HepG2 (cell line): Measurements from ENCODE around the gene USP17L29. TPM values are rescaled to one million over a fixed set of nuclear protein-coding genes. Genes with fewer than 3 reads are reported as not detected.
"Not testable (repeated sequence)": the region's sequence is repeated elsewhere in the genome, so short reads cannot be mapped to it uniquely, and the experiment has no call there.

ENCODE experiments used
- ATAC-seq: fragments of 200-7000 bp; cut with Tn5 transposase; 3 replicates; pipeline ENCODE4 v1.9.1; 2020; ENCODE audit warnings: mild to moderate bottlenecking, moderate library complexity
- Bru-seq: library from RNA; stranded (reverse); fragments of 400-500 nt; gene quantifications from one replicate; lab custom pipeline; 2021; lab: Mats Ljungman, UMichigan
- BruChase-seq, 2 experiments: library from RNA; stranded (reverse); fragments of 400-500 nt; gene quantifications; one replicate each; lab custom pipeline; 2021; lab: Mats Ljungman, UMichigan
- BruUV-seq: library from RNA; stranded (reverse); fragments of 400-500 nt; replicated peaks from 2 replicates; lab custom pipeline; 2021; lab: Mats Ljungman, UMichigan
- CTCF ChIA-PET: fragments of 300-600 bp; formaldehyde crosslinking; extraction: SDS; loops from one replicate; lab custom pipeline; 2021; ENCODE audit warnings: low total read pairs, inconsistent platforms, low intra/inter-chr PET ratio; lab: Yijun Ruan, JAX
- POLR2A ChIA-PET: fragments of 350-600 bp; sonication (Branson Sonifier 250); formaldehyde crosslinking; loops from one replicate; lab custom pipeline; 2020; ENCODE audit warnings: antibody characterized with exemption, inconsistent platforms; lab: Yijun Ruan, JAX
- DNase-seq: peaks from one replicate; pipeline ENCODE4 v3.0.0-alpha.2; 2015; ENCODE audit warnings: low spot score
- FAIRE-seq: peaks from 3 replicates; lab custom pipeline; 2011; peaks lifted over from hg19 to GRCh38; lab: Jason Lieb, UNC
- H2AFZ ChIP-seq: one replicate; pipeline ENCODE4 v1.6.1; 2011; ENCODE audit warnings: low read length, inconsistent platforms
- H3K27ac ChIP-seq: fragments of 300-600 bp; 3 replicates; pipeline ENCODE4 v1.8.0; 2011; ENCODE audit warnings: mixed run types, mild to moderate bottlenecking, mixed read lengths, low read length, inconsistent platforms; ENCODE audit not compliant: insufficient read depth; ENCODE audit errors: extremely low read length
- H3K27me3 ChIP-seq, 2 experiments: fragments of 200-600 bp in 1 of 2; 2 replicates in 1 of 2; 3 replicates in 1 of 2; pipeline versions ENCODE4 v1.6.0 to v1.8.0; 2011; ENCODE audit warnings: low read length in 2 of 2, mild to moderate bottlenecking in 2 of 2, moderate library complexity in 2 of 2, inconsistent platforms in 1 of 2; ENCODE audit not compliant: insufficient read depth in 2 of 2, control insufficient read depth in 1 of 2
- H3K36me3 ChIP-seq, 2 experiments: fragments of 200-600 bp in 1 of 2; replicated peaks in 1 of 2; 2 replicates in 1 of 2; 3 replicates in 1 of 2; pipeline versions ENCODE4 v1.5.1 to v1.8.0; 2011; ENCODE audit warnings: low read length in 2 of 2, inconsistent platforms in 1 of 2; ENCODE audit not compliant: insufficient read depth in 2 of 2, control insufficient read depth in 1 of 2
- H3K4me1 ChIP-seq: 2 replicates; pipeline ENCODE4 v1.5.1; 2012; ENCODE audit warnings: low read length, inconsistent platforms; ENCODE audit not compliant: insufficient read depth
- H3K4me2 ChIP-seq: 2 replicates; pipeline ENCODE4 v1.6.0; 2011; ENCODE audit warnings: low read depth, low read length, inconsistent platforms
- H3K4me3 ChIP-seq, 3 experiments: fragments of 200-600 bp in 1 of 3; sonication (generic), shearing (Covaris generic) in 1 of 3; replicated peaks in 1 of 3; 2 replicates each; pipeline ENCODE4 v1.5.1; 2011 to 2016; ENCODE audit warnings: low read length in 3 of 3, inconsistent platforms in 2 of 3, low read depth in 2 of 3, mild to moderate bottlenecking in 2 of 3, control low read depth in 1 of 3, mixed read lengths in 1 of 3; ENCODE audit not compliant: insufficient read depth in 1 of 3
- H3K79me2 ChIP-seq: one replicate; pipeline ENCODE4 v1.6.1; 2011; ENCODE audit warnings: low read length, inconsistent platforms; ENCODE audit not compliant: insufficient read depth
- H3K9ac ChIP-seq: 2 replicates; pipeline ENCODE4 v1.6.0; 2011; ENCODE audit warnings: mild to moderate bottlenecking, low read depth, low read length, inconsistent platforms; ENCODE audit not compliant: insufficient read depth
- H3K9me3 ChIP-seq: 2 replicates; pipeline ENCODE4 v1.5.1; 2012; ENCODE audit warnings: mild to moderate bottlenecking, low read length
- H4K20me1 ChIP-seq: 2 replicates; pipeline ENCODE4 v1.6.0; 2011; ENCODE audit warnings: inconsistent platforms, mild to moderate bottlenecking, low read length, moderate library complexity; ENCODE audit not compliant: insufficient read depth
- WGBS: methylation state at CpG from one replicate; pipeline ENCODE4 v1.1.6; 2017; ENCODE audit warnings: low lambda C conversion rate; 5-methylcytosine and 5-hydroxymethylcytosine counted together
- in situ Hi-C: cut with HindIII; loops from 2 replicates; pipeline ENCODE4 v1.10.0; 2017; ENCODE audit warnings: low pct_unique_long_range_greater_than_20kb; ENCODE audit not compliant: extremely low pct_ligation_motif_present
- intact Hi-C: fragments of 100-400 bp; cut with micrococcal nuclease; formaldehyde crosslinking; loops from one replicate; pipeline ENCODE4 v1.10.0; 2022; ENCODE audit not compliant: unreplicated experiment
- long read RNA-seq, 2 experiments: library from RNA in 1 of 2; library from polyadenylated mRNA in 1 of 2; stranded (forward) in 1 of 2; unstranded in 1 of 2; transcript quantifications; one replicate each; pipeline ENCODE4 v2.0.0, GENCODE V29; 2019 to 2022
- polyA minus RNA-seq, 3 experiments: library from RNA; depleted of rRNA, polyadenylated mRNA; stranded (reverse); fragments of >200 nt; gene quantifications; 2 replicates each; pipeline ENCODE4 v1.2.3, GENCODE V29; 2011; ENCODE audit warnings: low replicate concordance in 1 of 3
- polyA plus RNA-seq, 8 experiments: library from polyadenylated mRNA; depleted of rRNA in 3 of 8; stranded (reverse) in 7 of 8; unstranded in 1 of 8; fragments of >200 nt; fragmentation: Illumina TruSeq in 4 of 8; extraction: Trizol in 4 of 8; gene quantifications; 2 replicates each; pipeline versions ENCODE4 v1.2.1 to v1.2.3, GENCODE V29; 2011 to 2016; ENCODE audit warnings: low read depth in 4 of 8, missing spikeins in 1 of 8, mixed read lengths in 1 of 8; ENCODE audit not compliant: insufficient read depth in 1 of 8
- total RNA-seq, 5 experiments: library from RNA; depleted of rRNA; stranded (reverse); fragments of >200 nt; fragmentation: Illumina TruSeq; extraction: Trizol; gene quantifications; 2 replicates each; pipeline ENCODE4 v1.2.3, GENCODE V29; 2016; ENCODE audit warnings: low read depth in 1 of 5

Gene USP17L29, protein sequence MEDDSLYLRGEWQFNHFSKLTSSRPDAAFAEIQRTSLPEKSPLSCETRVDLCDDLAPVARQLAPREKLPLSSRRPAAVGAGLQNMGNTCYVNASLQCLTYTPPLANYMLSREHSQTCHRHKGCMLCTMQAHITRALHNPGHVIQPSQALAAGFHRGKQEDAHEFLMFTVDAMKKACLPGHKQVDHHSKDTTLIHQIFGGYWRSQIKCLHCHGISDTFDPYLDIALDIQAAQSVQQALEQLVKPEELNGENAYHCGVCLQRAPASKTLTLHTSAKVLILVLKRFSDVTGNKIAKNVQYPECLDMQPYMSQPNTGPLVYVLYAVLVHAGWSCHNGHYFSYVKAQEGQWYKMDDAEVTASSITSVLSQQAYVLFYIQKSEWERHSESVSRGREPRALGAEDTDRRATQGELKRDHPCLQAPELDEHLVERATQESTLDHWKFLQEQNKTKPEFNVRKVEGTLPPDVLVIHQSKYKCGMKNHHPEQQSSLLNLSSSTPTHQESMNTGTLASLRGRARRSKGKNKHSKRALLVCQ
- total RNA-seq (2016; rRNA removed; fragmentation: Illumina TruSeq; extraction: Trizol), result not detected in 2 replicates
- not detected in 2 replicates for total RNA-seq (2016; cell fraction: cytosol; rRNA removed; fragmentation: Illumina TruSeq; extraction: Trizol; ENCODE audit: low read depth)
- total RNA-seq (2016; cell fraction: insoluble cytoplasmic fraction; rRNA removed; fragmentation: Illumina TruSeq; extraction: Trizol), result not detected in 2 replicates
- not detected in 2 replicates for total RNA-seq (2016; cell fraction: membrane; rRNA removed; fragmentation: Illumina TruSeq; extraction: Trizol)
- total RNA-seq (2016; cell fraction: nucleus; rRNA removed; fragmentation: Illumina TruSeq; extraction: Trizol), result not detected in 2 replicates
- polyA plus RNA-seq (2011; rRNA removed), result not detected in 2 replicates
- not detected in 2 replicates for polyA plus RNA-seq (2011; cell fraction: cytosol; rRNA removed)
- polyA plus RNA-seq (2011; cell fraction: nucleus; rRNA removed), result not detected in 2 replicates
- not detected in 2 replicates for polyA plus RNA-seq (2012)
- not detected in 2 replicates for polyA plus RNA-seq (2016; cell fraction: cytosol; fragmentation: Illumina TruSeq; extraction: Trizol; ENCODE audit: low read depth)
- not detected in 2 replicates for polyA plus RNA-seq (2016; cell fraction: insoluble cytoplasmic fraction; fragmentation: Illumina TruSeq; extraction: Trizol; ENCODE audit: low read depth)
- polyA plus RNA-seq (2016; cell fraction: membrane; fragmentation: Illumina TruSeq; extraction: Trizol; ENCODE audit: low read depth), result not detected in 2 replicates
- not detected in 2 replicates for polyA plus RNA-seq (2016; cell fraction: nucleus; fragmentation: Illumina TruSeq; extraction: Trizol; ENCODE audit: insufficient read depth, low read depth)
- not detected in 2 replicates for polyA minus RNA-seq (2011; rRNA and poly(A)+ RNA removed; ENCODE audit: low replicate concordance)
- not detected in 2 replicates for polyA minus RNA-seq (2011; cell fraction: cytosol; rRNA and poly(A)+ RNA removed)
- not detected in 2 replicates for polyA minus RNA-seq (2011; cell fraction: nucleus; rRNA and poly(A)+ RNA removed)
- Bru-seq, nascent RNA, result not detected
- BruChase-seq, experiment 1, labeled RNA remaining after a 6-hour chase, result not detected
- BruChase-seq, experiment 2, labeled RNA remaining after a 2-hour chase, result not detected
- long read RNA-seq, experiment 1, result 0 reads
- long read RNA-seq, experiment 2, result 0 reads

- intact Hi-C loops, H2AFZ ChIP-seq, DNase-seq, POLR2A ChIA-PET, in situ Hi-C loops, CTCF ChIA-PET, FAIRE-seq, H3K27ac ChIP-seq, H3K4me3 ChIP-seq, BruUV-seq, H3K27me3 ChIP-seq, H3K79me2 ChIP-seq, H3K36me3 ChIP-seq, H3K4me2 ChIP-seq, ATAC-seq, H3K9ac ChIP-seq, H4K20me1 ChIP-seq, H3K4me1 ChIP-seq, H3K9me3 ChIP-seq: not testable (repeated sequence)
- no CpG with 5 or more reads among the region's 15 CpGs for WGBS
These were observed at the start of gene USP17L29 for GRCh38 chr4:9353338-9353737. USP17L29 (plus strand) TSS chr4:9353638; CDS start chr4:9353638, 0 bp downstream.

DNA sequence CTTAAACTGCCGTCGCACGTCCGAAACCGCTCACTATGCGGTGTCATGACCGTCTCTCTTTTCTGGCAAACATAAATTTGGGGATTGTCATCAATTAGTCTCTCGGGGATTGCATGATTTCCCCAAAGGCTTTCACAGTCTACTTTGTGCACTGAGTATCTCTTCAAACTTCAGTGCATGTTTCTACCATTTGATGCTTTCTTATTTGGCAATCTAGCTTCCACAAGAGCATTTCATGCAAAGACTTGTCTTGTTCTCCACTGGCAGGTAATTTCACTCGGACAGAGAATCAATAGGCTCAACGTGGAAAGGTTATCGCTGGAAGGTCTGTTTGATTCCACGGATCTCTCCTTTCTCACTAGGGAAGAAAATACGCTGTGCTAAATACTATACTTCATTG, 29.2 kb upstream of the USP17L29 start:
- intact Hi-C loops, result not testable (repeated sequence)

DNA sequence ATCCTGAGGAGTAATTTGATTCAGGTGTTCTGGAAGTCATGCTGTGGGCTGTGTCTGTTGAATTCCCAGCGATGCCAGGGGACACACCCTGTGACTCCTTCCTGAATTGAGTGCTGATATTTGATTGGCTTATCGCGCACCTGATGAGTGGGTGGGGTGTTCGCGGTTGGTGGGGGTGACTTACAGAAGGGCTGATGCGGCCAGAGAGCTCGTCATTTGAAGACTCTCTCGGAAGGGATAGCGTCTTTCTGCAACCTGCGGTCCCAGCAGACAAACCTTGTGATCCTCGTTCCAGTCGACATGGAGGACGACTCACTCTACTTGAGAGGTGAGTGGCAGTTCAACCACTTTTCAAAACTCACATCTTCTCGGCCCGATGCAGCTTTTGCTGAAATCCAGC, 28.6 kb upstream of the USP17L29 start, which contains the start of gene USP17L24:
Gene USP17L24 (plus strand): TSS at position 301 of the 400 bp plus-strand sequence. CDS start 0 bp downstream, at position 301.
- H3K9me3 ChIP-seq, H3K9ac ChIP-seq, in situ Hi-C loops, POLR2A ChIA-PET, FAIRE-seq, H3K27me3 ChIP-seq, H3K36me3 ChIP-seq, H3K4me1 ChIP-seq, H2AFZ ChIP-seq, DNase-seq, H3K79me2 ChIP-seq, intact Hi-C loops, H4K20me1 ChIP-seq, H3K4me2 ChIP-seq, H3K4me3 ChIP-seq, ATAC-seq, H3K27ac ChIP-seq, BruUV-seq, CTCF ChIA-PET: not testable (repeated sequence)
- no CpG with 5 or more reads among the region's 15 CpGs for WGBS

More for the DNA sequence above, 29.2 kb upstream of the USP17L29 start:
- H3K79me2 ChIP-seq, H3K9ac ChIP-seq, FAIRE-seq, CTCF ChIA-PET, POLR2A ChIA-PET, H3K4me3 ChIP-seq, H3K27me3 ChIP-seq, in situ Hi-C loops, DNase-seq, H3K27ac ChIP-seq, H4K20me1 ChIP-seq, H3K9me3 ChIP-seq, H3K4me2 ChIP-seq, H2AFZ ChIP-seq, H3K36me3 ChIP-seq, H3K4me1 ChIP-seq, ATAC-seq, BruUV-seq: not testable (repeated sequence)
- 21% methylated on average over 4 of the region's 13 CpGs for WGBS
